Astrocyte (in vitro differentiated cells and primary cell): ENCODE data around the gene TPD52L2. TPM values are rescaled to one million over a fixed set of nuclear protein-coding genes. Genes with fewer than 3 reads are reported as not detected.
A peak's percentile ranks its signal among the peaks of the same experiment; 100 is the strongest.

Experiments used
- DNase-seq: peaks from one replicate; pipeline ENCODE4 v3.0.0-alpha.2; 2010; ENCODE audit warnings: low read depth
- FAIRE-seq: peaks from 2 replicates; lab custom pipeline; 2011; peaks lifted over from hg19 to GRCh38; lab: Jason Lieb, UNC
- H2AFZ ChIP-seq: 2 replicates; pipeline ENCODE4 v1.6.0; 2012; ENCODE audit warnings: low read depth, low read length, inconsistent platforms
- H3K27ac ChIP-seq: 2 replicates; pipeline ENCODE4 v1.5.1; 2011; ENCODE audit warnings: low read depth, low read length, inconsistent platforms
- H3K27me3 ChIP-seq: 2 replicates; pipeline ENCODE4 v1.6.0; 2011; ENCODE audit warnings: low read length, inconsistent platforms; ENCODE audit not compliant: insufficient read depth
- H3K36me3 ChIP-seq: 2 replicates; pipeline ENCODE4 v1.5.1; 2011; ENCODE audit warnings: low read length, inconsistent platforms; ENCODE audit not compliant: insufficient read depth
- H3K4me1 ChIP-seq: 2 replicates; pipeline ENCODE4 v1.5.1; 2011; ENCODE audit warnings: low read length, inconsistent platforms; ENCODE audit not compliant: insufficient read depth
- H3K4me2 ChIP-seq: 2 replicates; pipeline ENCODE4 v1.6.0; 2012; ENCODE audit warnings: low read length, inconsistent platforms
- H3K4me3 ChIP-seq: 2 replicates; pipeline ENCODE4 v1.5.1; 2011; ENCODE audit warnings: low read depth, mild to moderate bottlenecking, low read length, inconsistent platforms; ENCODE audit not compliant: insufficient read depth
- H3K79me2 ChIP-seq: 2 replicates; pipeline ENCODE4 v1.6.0; 2012; ENCODE audit warnings: mild to moderate bottlenecking, low read length, inconsistent platforms; ENCODE audit not compliant: insufficient read depth
- H3K9ac ChIP-seq: 2 replicates; pipeline ENCODE4 v1.6.0; 2012; ENCODE audit warnings: mild to moderate bottlenecking, low read length, inconsistent platforms
- H3K9me3 ChIP-seq: 2 replicates; pipeline ENCODE4 v1.5.1; 2012; ENCODE audit warnings: low read depth, mild to moderate bottlenecking, low read length, inconsistent platforms; ENCODE audit not compliant: insufficient read depth
- H4K20me1 ChIP-seq: 2 replicates; pipeline ENCODE4 v1.6.0; 2012; ENCODE audit warnings: low read length, inconsistent platforms; ENCODE audit not compliant: insufficient read depth
- H3K27ac Mint-ChIP-seq: one replicate; pipeline ENCODE4 v1.8.0; 2021; ENCODE audit warnings: mild to moderate bottlenecking, mixed read lengths; ENCODE audit not compliant: unreplicated experiment
- H3K27me3 Mint-ChIP-seq: one replicate; pipeline ENCODE4 v1.8.0; 2021; ENCODE audit warnings: low read depth, mixed read lengths; ENCODE audit not compliant: unreplicated experiment
- H3K36me3 Mint-ChIP-seq: one replicate; pipeline ENCODE4 v1.8.0; 2021; ENCODE audit warnings: low read depth, mixed read lengths; ENCODE audit not compliant: unreplicated experiment
- H3K4me1 Mint-ChIP-seq: one replicate; pipeline ENCODE4 v1.8.0; 2021; ENCODE audit warnings: low read depth, mixed read lengths; ENCODE audit not compliant: unreplicated experiment
- H3K4me3 Mint-ChIP-seq: one replicate; pipeline ENCODE4 v1.8.0; 2021; ENCODE audit warnings: mild to moderate bottlenecking, moderate library complexity, mixed read lengths; ENCODE audit not compliant: unreplicated experiment
- H3K9me3 Mint-ChIP-seq: one replicate; pipeline ENCODE4 v1.8.0; 2021; ENCODE audit warnings: mild to moderate bottlenecking, mixed read lengths; ENCODE audit not compliant: unreplicated experiment
- CTCF ChIP-seq: IDR thresholded peaks from 2 replicates; pipeline ENCODE4 v1.5.1; 2011; ENCODE audit warnings: low read depth, mild to moderate bottlenecking, inconsistent platforms, low read length, moderate library complexity; ENCODE audit not compliant: insufficient read depth
- EZH2 ChIP-seq: IDR thresholded peaks from 2 replicates; pipeline ENCODE4 v1.6.1; 2012; ENCODE audit warnings: mild to moderate bottlenecking, low read length, inconsistent platforms; ENCODE audit not compliant: insufficient read depth
- total RNA-seq: library from RNA; stranded (reverse); gene quantifications from 2 replicates; pipeline ENCODE4 v1.2.1, GENCODE V29; 2021

Gene TPD52L2
- total RNA-seq, 1 donor from 2014 or later: 145 TPM

DNA sequence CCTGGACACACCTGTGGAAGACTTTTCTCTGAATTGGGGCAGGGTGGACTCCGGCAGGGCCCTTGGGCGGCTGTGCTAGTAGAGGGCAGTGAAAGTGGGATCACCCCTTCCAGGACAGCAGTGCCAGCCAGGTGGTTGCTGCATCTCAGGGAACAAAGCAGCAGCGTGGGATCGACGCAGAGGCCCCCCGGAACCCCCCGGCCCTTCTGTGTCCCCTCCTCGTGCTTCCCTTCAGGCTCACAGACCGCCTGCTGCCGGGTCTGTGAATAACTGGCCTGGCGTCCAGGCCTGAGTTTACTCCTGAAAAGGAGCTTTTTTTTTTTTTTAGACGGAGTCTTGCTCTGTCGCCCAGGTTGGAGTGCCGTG, 21.0 kb downstream of the TPD52L2 start:
- Histone ChIP-seq H3K4me1 (no peaks in the 10 kb centered on the region), H3K27ac (no peak overlapping the region), H3K4me2 (no peak overlapping the region), H3K4me3 (no peak overlapping the region), H3K9me3 (no peaks in the 10 kb centered on the region), H3K9ac (no peak overlapping the region), H3K27me3 (no peaks in the 10 kb centered on the region), H3K79me2 (peaks cover 63% of the 10 kb centered on the region), H2AFZ (no peak overlapping the region), H3K36me3 (peaks cover 32% of the 10 kb centered on the region), H4K20me1 (peaks cover 86% of the 10 kb centered on the region)
- Mint-ChIP-seq H3K9me3 (no peaks in the 10 kb centered on the region), H3K27ac (no peak overlapping the region), H3K27me3 (no peaks in the 10 kb centered on the region), H3K4me1 (no peaks in the 10 kb centered on the region), H3K4me3 (no peak overlapping the region), H3K36me3 (peaks cover 13% of the 10 kb centered on the region)
- TF ChIP-seq EZH2: no peak
- TF ChIP-seq CTCF: no peak
- no peak for DNase-seq
- FAIRE-seq: no peak

- DNase-seq (no peak), FAIRE-seq (no peak)
- H3K36me3 ChIP-seq: peaks cover 36% of the 10 kb centered on the region
- no peak overlapping the region for H3K4me3 Mint-ChIP-seq
- peaks cover 56% of the 10 kb centered on the region for H3K79me2 ChIP-seq
- H3K27ac Mint-ChIP-seq: peak overlapping the region; percentile 55
- peaks cover 82% of the 10 kb centered on the region for H4K20me1 ChIP-seq
- no peak overlapping the region for H2AFZ ChIP-seq
- H3K4me1 ChIP-seq: no peaks in the 10 kb centered on the region
- no peaks in the 10 kb centered on the region for H3K9me3 ChIP-seq
- no peaks in the 10 kb centered on the region for H3K27me3 ChIP-seq
- TF ChIP-seq CTCF (no peak), EZH2 (no peak)
- H3K4me3 ChIP-seq: no peak overlapping the region
- H3K27me3 Mint-ChIP-seq: no peaks in the 10 kb centered on the region
- no peak overlapping the region for H3K27ac ChIP-seq
- H3K4me2 ChIP-seq: no peak overlapping the region
- no peaks in the 10 kb centered on the region for H3K9me3 Mint-ChIP-seq
- H3K36me3 Mint-ChIP-seq: peaks cover 15% of the 10 kb centered on the region
- H3K9ac ChIP-seq: no peak overlapping the region
- H3K4me1 Mint-ChIP-seq: no peaks in the 10 kb centered on the region
Measured at GRCh38 chr20:63886921-63887320, 21.9 kb downstream of the TPD52L2 start.

DNA sequence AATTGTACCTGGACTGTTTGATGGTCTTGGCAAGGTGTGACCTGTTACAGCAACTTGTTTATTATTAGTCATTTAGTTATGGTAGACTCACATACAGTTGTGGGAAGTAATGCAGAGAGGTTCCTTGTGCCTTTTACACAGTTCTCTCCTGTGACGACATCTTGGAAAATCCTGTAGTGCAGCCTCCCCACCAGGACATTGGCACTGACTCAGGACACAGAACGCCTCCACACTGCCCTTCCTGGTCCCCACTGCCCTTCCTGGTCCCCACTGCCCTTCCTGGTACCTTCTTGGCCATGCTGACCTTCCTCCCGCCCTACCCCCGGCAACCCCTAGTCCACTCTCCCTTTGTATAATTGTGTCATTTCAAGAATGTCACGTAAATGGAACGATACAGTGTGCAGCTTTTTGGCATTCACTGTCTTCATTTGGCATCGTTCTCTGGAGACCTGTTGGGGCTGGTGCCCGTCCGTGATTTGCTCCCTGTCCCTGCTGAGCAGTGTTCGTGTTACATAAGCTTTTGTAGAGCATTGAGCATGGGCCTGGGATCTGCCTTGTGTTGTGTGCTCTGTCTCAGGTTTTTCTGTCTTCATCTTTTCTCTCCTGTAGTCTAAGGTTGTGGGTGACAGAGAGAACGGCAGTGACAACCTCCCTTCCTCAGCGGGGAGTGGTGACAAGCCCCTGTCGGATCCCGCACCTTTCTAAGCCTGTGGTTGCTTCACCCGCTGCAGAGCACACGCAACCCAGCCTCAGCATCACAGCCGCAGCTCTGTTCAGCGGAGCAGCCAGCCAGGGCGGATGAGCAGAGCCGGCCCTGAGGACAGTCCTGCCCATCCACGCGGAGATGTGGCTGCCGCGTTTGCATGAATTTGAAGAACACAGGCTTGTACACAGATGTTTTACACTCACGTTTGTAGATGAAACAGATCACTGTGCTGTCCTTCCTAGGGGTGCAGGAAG, 24.5 kb downstream of the TPD52L2 start:
- H2AFZ ChIP-seq: no peak overlapping the region
- no peak for FAIRE-seq
- H3K27me3 ChIP-seq: no peaks in the 10 kb centered on the region
- Mint-ChIP-seq H3K4me3 (no peak overlapping the region), H3K9me3 (no peaks in the 10 kb centered on the region), H3K27me3 (no peaks in the 10 kb centered on the region), H3K36me3 (peaks cover 12% of the 10 kb centered on the region), H3K27ac (peak overlapping the region; percentile 12), H3K4me1 (peaks cover 4% of the 10 kb centered on the region)
- H3K4me1 ChIP-seq: no peaks in the 10 kb centered on the region
- H3K4me3 ChIP-seq: no peak overlapping the region
- DNase-seq: no peak
- TF ChIP-seq CTCF (no peak), EZH2 (no peak)
- peaks cover 31% of the 10 kb centered on the region for H3K79me2 ChIP-seq
- no peaks in the 10 kb centered on the region for H3K9me3 ChIP-seq
- H3K9ac ChIP-seq: no peak overlapping the region
- peaks cover 65% of the 10 kb centered on the region for H4K20me1 ChIP-seq
- H3K4me2 ChIP-seq: no peak overlapping the region
- H3K27ac ChIP-seq: no peak overlapping the region
- peaks cover 30% of the 10 kb centered on the region for H3K36me3 ChIP-seq
